HG03159 (cell line): ENCODE measurements around the gene RBMS3.

ENCODE experiments used
- ATAC-seq: cut with Tn5 transposase; IDR thresholded peaks from one replicate; pipeline ENCODE4 v1.9.1; 2021; ENCODE audit warnings: mild to moderate bottlenecking, moderate library complexity; ENCODE audit not compliant: unreplicated experiment

RBMS3 gene

GRCh38 chr3:29850641-29851040 is 569.8 kb downstream of the RBMS3 start:
- ATAC-seq: no peak

DNA sequence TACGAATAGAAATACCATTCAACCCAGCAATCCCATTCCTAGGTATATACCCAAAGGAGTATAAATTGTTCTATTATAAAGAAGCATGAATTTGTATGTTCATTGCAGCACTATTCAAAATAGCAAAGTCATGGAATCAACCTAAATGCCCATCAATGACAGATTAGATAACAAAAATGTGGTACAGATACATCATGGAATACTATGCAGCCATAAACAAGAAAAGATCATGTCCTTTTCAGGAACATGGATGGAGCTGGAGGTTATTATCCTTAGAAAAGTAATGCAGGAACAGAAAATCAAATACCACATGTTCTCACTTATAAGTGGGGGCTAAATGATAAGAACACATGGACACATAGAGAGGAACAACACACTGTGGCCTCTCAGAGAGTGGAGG is 571.9 kb downstream of the RBMS3 start:
- ATAC-seq: no peak

DNA sequence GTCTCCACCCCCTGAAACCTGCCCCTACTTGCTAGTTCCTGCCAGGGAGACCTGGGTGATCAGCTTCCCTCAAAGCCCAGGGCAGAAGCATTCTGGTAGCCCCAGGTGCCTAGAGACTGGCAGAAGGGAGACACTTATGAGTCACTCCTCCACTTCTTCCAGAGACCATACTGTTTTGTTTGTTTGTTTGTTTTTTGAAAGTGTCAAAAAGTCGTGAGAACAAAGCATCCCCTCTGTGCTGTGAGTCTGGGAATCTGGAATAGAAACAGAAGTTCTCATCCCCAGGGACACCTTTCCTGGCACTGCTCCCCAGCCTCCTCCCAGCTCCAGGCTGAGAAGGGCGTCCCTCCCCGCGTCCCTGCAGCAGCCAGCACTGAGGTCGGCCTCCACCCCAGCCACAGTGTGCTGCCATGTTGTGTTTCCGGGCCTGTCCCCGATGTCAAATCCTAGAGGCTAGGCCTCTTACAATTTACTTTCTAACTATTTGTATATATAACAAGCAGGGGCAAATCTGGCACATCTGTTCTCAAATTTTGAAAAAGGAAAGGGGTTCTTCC is 573.0 kb downstream of the RBMS3 start:
- ATAC-seq: no peak

DNA sequence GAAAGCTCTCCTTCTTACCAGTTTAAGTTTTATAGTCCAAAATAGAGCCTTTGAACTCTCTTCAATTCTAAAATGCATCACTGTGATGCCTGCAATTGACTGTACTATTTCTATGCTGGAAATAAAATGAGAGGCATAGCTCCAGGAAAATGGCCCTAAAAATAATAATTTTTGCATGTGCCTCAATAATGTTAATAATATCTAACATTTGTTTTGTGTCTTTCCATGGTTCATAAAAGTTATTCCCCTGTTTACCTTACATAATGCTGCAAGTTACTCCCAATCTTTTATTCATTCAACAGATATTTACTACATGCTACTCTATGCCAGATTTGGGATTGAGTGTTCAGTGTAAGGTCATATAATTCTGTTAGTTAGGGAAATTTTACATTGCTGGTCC is 574.0 kb downstream of the RBMS3 start:
- no peak for ATAC-seq

DNA sequence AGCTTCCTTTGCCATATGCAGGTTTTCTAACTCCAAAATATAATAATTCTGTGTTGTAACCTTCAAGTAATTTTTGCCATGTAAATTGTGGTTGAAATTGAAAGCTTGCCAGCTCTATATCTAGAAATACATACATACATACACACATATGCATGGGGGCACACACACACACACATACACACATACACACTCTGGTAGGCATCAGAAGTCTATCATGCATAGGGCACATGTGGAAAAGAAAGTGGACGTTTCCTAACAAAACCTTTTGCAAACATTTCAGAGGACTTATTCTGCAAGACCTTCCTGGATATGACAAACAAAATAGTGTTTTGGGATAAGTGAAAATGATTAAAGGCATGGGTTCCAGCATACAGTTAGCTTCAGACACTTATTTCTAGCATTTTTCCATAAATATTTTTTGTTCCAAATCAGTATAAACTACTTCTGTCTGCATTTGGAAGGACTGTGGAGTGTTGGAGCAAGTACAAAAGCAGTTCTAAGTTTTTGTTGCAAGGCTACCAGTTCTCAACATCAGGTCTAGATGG is 578.9 kb downstream of the RBMS3 start:
- no peak for ATAC-seq

- ATAC-seq: no peak
These were observed 583.9 kb downstream of the RBMS3 start for GRCh38 chr3:29864809-29865208.

DNA sequence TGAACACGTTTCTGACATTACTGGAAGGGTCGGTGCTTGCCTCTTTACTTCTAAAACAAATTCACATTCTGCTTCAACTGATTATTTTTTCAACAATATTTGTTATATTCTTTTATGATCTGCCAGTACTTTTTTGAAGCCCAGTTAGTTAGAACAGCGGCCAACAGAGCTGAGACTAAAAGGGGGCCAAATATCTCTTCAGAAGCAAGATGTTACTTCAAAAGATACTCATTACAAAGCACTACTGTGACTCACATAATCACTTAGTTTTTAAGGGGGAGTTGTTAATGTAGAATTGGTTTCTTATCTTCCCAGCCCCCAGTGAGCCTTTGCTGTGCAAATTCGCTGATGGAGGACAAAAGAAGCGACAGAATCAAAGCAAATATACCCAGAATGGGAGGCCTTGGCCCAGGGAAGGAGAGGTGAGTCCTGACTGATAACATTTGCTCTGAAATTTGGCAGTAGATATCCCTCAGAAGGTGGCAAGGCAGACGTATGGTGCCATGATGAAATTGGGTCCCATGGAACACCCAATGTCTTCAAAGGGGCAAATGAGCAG is 587.8 kb downstream of the RBMS3 start:
- ATAC-seq: no peak

DNA sequence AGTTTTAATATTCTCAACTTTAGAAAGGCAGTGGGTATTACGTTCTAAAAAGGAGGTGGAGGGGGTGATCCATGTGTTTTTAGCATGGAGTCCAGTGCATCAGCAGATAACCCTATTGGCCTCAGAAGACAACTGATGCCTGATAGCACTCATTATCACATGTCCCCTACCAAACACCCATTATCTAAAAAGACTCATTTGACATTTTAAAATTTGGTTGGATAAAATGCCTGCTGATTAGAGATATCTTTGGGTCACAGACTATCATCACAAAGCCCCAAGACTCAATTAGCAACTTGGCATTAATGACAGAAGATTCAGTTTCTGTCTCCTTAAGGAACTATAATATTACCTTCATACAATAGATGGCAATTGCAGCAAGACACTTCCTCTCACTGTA is 589.3 kb downstream of the RBMS3 start:
- no peak for ATAC-seq

DNA sequence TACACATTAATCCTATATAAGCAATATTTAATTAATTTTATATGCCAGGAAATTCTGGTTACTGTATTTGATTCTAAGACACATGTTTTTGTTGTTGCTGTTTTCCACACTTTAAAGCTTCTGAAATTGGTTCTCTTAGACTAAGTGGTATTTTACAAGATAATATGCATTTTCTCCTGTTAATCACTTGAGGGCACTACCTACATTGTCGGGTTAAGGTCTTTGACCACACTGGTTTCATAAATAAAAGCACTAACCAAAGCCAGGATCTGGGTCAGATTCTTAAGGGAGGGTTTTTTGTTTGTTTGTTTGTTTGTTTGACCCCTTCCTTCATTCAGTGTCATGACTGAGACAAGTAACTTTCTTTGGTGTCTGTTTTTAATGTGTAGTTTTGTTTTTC is 590.2 kb downstream of the RBMS3 start:
- no peak for ATAC-seq

DNA sequence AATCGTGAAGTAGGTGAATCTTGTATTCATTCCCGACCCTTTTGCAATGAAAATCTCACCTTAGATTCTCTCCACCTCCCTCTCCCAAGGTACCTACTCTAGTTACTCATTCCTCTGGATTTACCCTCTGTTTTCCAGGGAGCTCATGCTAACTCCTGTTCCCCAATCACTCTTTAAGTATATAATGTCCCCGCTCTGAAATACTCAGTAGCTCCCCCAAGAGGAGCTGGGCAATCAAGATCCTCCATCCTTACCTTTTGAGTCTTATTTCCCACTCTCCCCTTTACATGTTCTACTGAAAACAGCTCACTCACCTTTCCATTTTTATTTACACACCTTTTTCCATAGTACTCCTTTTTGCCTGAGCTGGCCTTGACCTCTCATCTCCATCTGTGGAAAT is 599.9 kb downstream of the RBMS3 start:
- ATAC-seq: no peak

- no peak for ATAC-seq
These were observed 606.6 kb downstream of the RBMS3 start for GRCh38 chr3:29887451-29887850.

GRCh38 chr3:29889215-29889614 is 608.3 kb downstream of the RBMS3 start:
- no peak for ATAC-seq

DNA sequence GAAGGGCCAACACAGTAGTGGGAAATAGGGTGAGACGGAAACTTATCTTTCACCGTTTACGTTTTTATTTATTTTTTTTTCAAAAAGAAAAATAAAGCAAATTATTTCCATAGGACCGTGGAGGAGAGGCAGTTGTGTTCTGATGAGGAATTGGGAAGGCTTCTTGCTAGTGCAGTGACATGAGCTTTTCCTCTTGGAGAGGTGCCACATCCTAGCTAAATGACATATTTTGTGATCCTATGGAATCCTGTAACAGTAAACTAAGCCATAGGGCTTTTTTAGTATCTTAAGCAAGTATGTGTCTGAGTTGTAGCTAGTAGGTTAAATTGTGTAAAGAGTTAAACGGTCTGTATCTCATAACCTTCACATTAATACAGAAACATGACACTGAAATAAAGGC is 609.9 kb downstream of the RBMS3 start:
- no peak for ATAC-seq

GRCh38 chr3:29892976-29893554 is 612.2 kb downstream of the RBMS3 start:
- no peak for ATAC-seq

- no peak for ATAC-seq
These were observed 616.0 kb downstream of the RBMS3 start for GRCh38 chr3:29896856-29897255.

GRCh38 chr3:29898171-29898965 is 617.5 kb downstream of the RBMS3 start:
- no peak for ATAC-seq

DNA sequence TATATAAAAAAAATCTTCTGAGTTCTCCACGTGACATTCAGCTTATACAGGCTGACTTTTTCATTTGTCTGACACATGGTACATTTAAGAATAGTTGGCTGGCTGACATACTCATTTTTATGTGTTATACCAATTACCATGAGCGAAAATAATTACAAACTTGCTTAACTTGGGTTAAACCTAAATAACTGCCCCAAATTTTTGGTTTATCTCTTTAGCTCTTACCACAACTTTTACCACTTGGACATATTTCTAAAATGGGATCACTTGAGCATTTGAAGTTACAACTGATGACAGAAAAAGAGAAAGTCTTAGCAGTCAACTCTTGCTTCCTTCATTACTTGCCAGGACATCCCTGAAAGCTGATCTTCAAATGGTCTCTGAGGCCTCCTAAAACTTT is 618.1 kb downstream of the RBMS3 start:
- ATAC-seq: no peak

- no peak for ATAC-seq
These were observed 620.2 kb downstream of the RBMS3 start for GRCh38 chr3:29901097-29901496.

- no peak for ATAC-seq
These were observed 622.7 kb downstream of the RBMS3 start for GRCh38 chr3:29903600-29903999.

DNA sequence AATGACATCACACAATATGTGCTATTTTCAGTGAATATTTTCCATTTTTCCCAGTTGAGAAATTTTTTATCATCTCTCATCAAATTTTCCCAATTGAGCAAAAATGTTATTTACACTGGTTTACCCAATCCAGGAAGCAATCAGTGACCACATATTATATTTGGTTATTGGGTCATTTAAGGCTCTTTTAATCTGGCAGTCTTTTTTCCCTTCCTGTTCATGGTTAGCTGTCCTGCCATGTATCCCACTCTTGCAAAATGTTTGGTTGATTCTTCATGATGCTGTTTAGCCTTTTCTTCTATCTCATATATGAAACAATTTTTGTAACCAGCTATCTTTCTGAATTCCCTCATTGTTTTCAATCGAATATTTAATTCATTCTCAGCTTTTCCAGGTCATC is 626.0 kb downstream of the RBMS3 start:
- ATAC-seq: no peak

DNA sequence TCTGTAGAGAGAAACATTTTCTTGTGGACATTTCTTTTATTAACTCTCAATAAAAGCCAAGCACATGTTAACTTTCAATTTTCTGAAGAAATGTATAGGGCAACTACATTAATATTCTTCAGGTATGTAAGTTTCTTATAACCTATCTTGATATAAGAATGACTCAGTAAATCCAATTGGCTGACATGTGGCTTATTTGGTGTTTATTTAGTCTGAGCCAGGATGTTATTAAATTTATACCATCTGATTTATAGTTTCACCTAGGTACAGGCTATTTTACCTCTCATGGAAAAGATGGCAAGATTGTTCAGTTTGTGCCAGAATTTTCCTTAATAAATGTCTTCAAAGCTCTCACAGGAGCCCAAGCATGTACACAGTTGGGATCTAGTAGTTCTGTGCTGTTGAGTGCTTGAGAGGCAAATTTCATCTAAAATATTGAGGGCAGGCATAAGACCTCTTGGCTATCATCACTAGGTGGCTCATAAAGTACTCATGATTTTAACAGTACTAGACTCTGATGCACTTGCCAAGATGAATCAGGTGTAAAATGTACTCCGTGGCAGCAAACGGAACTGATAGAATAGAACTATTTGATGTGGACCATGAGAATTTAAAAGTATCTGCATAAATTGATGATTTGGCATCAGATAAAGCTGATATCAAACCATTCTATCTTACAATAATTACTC is 631.9 kb downstream of the RBMS3 start:
- no peak for ATAC-seq
